SK-N-MC (cell line): ENCODE data around the gene E2F4.

Source experiments
- EZH2 ChIP-seq: fragments of 200-600 bp; sonication (generic); IDR thresholded peaks from one replicate; pipeline ENCODE4 v1.6.1; 2017; ENCODE audit warnings: antibody characterized with exemption
- POLR2AphosphoS5 ChIP-seq: IDR thresholded peaks from 2 replicates; pipeline ENCODE4 v1.6.1; 2012; ENCODE audit warnings: mild to moderate bottlenecking, low read depth, low read length, borderline replicate concordance

DNA sequence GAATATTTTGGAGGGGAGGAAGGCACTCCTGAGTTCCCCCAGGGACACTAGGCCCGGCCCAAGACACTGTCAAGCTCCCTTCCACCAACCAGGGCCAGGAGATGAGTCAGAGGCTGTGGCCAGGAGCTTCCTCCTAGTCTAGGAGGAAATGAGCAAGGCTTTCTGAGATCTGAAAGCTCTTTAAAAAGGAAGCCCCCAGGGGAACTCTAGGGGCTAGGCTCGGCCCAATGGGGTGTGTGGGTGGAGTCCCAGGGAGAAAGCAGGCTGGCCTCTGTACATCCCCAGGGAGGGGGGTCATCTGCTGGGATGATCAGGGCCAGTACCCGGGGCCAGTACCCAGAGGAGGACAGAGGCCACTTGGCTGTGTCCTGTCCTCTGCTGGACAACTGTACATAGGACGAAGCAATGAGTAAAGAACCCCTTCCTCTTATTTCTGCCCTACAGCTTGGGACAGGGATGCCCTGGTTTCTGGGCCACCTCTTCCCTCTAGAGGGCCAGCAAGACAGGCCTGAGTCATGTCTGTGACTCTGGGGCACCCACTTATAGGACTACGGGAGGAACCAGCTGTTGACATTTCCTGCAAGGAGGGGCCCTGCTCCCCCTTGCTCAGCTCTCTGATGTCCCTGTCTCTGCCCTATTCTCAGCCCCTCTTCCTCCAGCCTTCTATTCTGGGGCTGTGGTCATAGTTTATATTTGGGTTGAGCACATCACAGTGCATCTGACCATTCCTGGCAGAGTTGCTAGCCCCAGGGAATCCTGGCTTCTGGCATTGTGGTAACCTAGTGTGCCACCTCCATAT lies 52.6 kb downstream of the E2F4 start:
- no peak for TF ChIP-seq POLR2AphosphoS5
- no peak for TF ChIP-seq EZH2
